ENCODE measurements around the gene AACS.
A peak's percentile ranks its signal among the peaks of the same experiment; 100 is the strongest.

The AACS gene

GRCh38 chr12:125159702-125160101 is 94.5 kb downstream of the AACS start:
- DNase-seq = no peak

GRCh38 chr12:125160281-125160955 is 95.2 kb downstream of the AACS start:
- DNase-seq = no peak

DNA sequence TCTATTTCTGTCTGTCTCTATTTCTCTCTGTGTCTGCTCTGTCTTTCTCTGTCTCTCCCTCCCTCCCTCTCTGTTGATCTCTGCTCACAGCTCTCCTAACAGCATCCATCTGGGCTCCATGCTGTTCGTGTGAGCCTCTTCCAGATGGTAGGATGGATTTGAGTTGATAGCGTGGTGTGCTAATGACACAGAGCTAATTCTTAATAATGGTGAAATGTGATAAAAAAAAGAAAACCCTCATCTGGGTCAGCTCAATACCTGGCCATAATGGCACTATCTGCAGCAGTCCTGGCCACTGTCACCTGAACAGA is 96.4 kb downstream of the AACS start:
- DNase-seq = no peak

DNA sequence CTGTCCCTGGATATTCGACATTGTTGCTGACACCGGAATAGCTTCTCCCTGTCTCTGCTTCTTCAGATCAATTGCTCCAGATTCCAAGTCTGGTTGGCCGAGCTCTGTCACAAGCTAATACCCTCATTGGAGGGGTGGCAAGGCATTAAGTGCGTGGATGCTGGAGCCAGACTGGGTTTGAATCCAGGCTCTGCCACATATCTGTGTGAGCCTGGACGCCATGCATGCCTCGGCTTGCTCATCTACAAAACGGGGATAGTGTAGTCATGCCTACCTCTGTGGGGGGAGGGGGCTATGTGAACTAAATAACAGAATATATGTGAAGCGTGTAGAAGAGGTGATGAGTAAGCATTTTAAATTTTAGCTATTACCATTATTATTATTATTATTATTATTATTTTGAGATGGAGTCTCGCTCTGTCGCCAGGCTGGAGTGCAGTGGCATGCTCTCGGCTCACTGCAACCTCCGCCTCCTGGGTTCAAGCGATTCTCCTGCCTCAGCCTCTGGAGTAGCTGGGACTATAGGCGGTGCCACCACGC is 97.3 kb downstream of the AACS start:
- no peak for DNase-seq

GRCh38 chr12:125163148-125163547 is 97.9 kb downstream of the AACS start:
- no peak for DNase-seq

DNA sequence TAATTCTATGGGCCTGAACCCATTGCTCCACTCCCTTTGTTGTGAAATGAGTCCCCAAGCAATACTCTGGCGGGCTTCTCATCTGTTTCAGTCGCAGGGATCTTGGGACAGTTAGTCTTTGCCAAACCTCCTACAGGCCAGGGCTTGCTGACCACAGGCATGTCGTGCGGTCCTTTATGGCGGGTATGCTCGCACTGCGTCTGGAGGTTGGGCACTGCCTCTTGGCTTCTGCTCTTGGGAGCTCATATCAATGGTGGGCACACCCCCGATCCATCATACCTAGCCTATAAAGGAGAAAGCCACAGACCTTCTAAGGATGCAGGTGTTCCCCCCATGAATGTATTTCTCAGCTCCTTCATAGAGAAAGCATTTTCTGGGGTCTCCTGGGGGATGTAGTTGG is 99.3 kb downstream of the AACS start:
- DNase-seq = no peak

DNA sequence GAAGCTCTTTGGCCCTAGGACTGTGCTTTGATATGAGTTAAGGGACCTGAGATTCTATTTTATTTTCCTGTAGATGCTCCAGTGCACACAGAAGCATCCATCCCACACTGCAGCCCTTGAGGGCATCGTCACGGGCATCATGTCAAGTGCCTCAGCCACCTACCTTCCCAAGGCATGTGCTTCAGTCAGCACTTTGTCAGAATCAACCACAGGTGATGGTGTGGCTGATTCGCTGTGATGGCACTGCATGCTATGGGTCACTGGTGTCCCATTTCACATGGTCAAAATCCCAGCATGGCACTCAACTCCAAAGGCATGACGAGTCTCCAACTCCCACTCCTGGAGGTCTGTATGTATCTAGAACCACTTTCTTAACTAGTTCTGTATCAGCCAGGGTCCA is 100.8 kb downstream of the AACS start:
- no peak for DNase-seq

GRCh38 chr12:125167658-125168057 is 102.4 kb downstream of the AACS start:
- DNase-seq = no peak

DNA sequence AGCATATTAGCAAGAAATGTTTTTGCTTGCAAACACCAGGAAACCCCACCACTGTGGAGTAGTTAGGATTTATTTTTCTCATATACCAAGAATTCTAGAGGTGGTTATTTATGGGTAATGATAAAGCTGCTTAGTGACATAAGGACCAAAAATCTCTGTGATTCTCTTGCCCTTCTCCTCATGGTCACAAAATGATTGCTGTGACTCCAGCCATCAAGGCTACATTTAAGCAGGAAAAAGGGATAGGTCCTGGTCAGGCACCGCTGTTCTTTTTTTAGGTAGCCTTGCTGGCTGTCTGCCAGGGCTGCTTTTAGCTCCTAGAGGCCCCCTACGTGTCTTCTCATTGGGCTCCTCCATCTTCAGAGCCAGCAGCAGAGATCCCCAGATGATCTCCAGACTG is 104.2 kb downstream of the AACS start:
- DNase-seq = no peak

- no peak for DNase-seq
Observed at GRCh38 chr12:125169870-125170269, 104.6 kb downstream of the AACS start.

GRCh38 chr12:125171267-125171666 is 106.0 kb downstream of the AACS start:
- DNase-seq = no peak

DNA sequence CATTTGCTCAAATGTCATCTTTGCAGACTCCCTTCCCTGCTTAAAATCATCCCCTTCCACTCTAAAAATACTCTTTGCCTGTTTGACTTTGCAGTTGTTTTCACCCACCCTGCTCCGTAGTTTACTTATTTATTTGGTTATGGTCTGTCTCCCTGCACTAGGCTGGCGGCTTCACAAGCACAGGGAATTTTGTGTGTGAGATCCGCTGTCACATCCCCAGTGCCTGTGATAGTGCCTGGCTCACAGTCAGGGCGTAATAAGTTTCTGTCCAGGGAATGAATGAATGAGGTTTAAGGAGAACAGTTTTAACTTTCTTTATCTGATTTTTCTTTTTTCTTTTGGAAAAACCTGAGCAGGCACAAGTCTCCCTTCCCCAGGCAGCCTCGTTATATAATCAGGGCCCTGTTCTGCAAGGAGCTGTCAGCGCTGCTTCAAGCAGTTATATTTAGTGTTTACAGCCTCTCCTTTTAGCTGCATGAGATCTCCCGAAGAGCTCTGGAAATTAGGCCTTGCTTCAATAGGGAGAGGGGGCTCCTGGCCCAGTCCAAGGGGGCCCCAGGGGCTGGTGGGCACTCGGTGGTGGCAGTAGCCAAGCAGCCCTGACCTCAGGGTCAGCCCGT is 107.1 kb downstream of the AACS start:
- no peak for DNase-seq

GRCh38 chr12:125175576-125175975 is 110.3 kb downstream of the AACS start:
- DNase-seq = no peak

DNA sequence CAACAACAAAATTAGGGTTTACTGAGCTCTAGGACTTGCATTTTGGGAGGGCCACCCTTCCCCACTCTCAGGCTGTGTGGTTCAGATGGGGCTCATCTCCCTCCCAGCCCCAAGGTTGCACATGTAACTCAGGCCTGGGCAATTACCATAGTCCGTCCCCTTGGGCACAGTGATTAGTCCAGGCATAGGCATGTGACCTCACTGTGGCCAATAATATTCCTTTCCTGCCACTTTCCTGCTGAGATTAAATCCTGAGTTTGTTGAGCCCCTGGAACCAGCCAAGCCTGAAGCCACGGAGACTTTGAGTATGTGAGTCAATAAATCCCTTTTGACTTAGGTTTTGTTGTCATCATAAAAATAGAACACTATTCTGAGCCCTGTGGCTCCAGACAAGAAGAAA is 113.0 kb downstream of the AACS start:
- DNase-seq = no peak

DNA sequence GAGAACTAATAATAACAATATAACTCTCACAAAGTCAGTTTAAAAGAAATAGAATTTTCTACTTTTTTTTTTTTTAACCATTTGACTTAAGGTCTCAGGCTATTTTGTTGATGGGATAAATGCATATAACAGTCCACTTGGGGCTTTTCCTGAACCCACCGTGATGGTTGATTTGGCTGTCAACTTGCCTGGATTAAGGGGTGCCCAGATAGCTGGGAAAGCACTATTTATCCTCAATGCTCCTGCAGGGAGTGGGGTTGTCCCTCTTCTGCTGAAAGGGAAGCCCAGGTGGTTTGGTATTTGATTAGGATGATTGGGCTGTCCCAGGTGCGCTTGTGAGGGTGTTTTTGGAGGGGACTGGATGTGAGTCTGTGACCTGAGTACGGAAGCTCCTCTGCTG is 114.9 kb downstream of the AACS start:
- no peak for DNase-seq

- DNase-seq = no peak
Observed at GRCh38 chr12:125181107-125181506, 115.9 kb downstream of the AACS start.

- peak; percentile 88 to 90 for DNase-seq
Observed at GRCh38 chr12:125183187-125184067, 118.2 kb downstream of the AACS start.

GRCh38 chr12:125184213-125184967 is 119.2 kb downstream of the AACS start:
- no peak for DNase-seq

DNA sequence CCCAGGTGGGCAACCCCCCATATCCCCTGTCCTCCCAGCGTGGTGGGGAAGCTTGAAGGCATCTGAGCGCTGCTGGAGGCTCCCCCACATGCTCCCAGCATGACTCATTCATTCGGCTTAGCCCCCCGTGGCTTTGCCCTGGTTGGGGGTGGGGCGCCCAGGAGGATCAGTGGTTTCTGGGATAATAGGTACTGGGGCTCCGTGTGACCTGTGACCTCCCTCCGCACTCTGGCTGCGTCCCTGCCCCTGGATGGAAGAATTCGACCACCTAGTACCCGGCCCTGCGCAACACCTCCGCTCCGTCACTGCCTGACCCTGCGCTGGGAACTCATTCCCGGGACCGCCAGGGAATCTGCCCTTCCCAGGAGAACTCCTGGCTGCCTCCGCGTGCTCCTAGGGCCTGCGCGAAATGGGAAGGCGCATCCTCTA is 120.1 kb downstream of the AACS start:
- peak in 1 of 2 experiments; percentile 18 for DNase-seq

GRCh38 chr12:125185740-125186470 is 120.7 kb downstream of the AACS start, which contains the start of gene TMEM132B:
TMEM132B (plus strand) TSS chr12:125186386.
- DNase-seq = peak; percentile 48 to 68

GRCh38 chr12:125186471-125187147 is 121.4 kb downstream of the AACS start:
- DNase-seq = peak in 1 of 2 experiments; percentile 26
